ENCODE measurements around the gene DCDC1. TPM values are rescaled to one million over a fixed set of nuclear protein-coding genes. Genes with fewer than 3 reads are reported as not detected.

Gene DCDC1
- polyA plus RNA-seq, 2 of the 4 experiments (the other 2 are of a cell fraction), result 2.8 to 9.5 TPM

GRCh38 chr11:31106968-31107576 is 262.5 kb downstream of the DCDC1 start (continued):
- TF ChIP-seq, protein P1, sequence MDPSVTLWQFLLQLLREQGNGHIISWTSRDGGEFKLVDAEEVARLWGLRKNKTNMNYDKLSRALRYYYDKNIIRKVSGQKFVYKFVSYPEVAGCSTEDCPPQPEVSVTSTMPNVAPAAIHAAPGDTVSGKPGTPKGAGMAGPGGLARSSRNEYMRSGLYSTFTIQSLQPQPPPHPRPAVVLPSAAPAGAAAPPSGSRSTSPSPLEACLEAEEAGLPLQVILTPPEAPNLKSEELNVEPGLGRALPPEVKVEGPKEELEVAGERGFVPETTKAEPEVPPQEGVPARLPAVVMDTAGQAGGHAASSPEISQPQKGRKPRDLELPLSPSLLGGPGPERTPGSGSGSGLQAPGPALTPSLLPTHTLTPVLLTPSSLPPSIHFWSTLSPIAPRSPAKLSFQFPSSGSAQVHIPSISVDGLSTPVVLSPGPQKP (IDR thresholded peaks at IDR 0.05; ENCODE audit: low read depth, low read length), result no peak
- TF ChIP-seq CTCF (IDR thresholded peaks at IDR 0.05) (peak; percentile 79), NR3C1 (IDR thresholded peaks at IDR 0.05) (no peak), SMC3 (IDR thresholded peaks at IDR 0.05) (peak; percentile 63), CHD2 (IDR thresholded peaks at IDR 0.05; ENCODE audit: low read length, partially characterized antibody) (no peak), RAD21 (conservative IDR thresholded peaks at IDR 0.05 in 1 of 2, IDR thresholded peaks at IDR 0.05 in 1 of 2) (peak; percentile 85), ESRRA (IDR thresholded peaks at IDR 0.05; ENCODE audit: borderline replicate concordance, low read length) (no peak)
- TF ChIP-seq, protein P2, sequence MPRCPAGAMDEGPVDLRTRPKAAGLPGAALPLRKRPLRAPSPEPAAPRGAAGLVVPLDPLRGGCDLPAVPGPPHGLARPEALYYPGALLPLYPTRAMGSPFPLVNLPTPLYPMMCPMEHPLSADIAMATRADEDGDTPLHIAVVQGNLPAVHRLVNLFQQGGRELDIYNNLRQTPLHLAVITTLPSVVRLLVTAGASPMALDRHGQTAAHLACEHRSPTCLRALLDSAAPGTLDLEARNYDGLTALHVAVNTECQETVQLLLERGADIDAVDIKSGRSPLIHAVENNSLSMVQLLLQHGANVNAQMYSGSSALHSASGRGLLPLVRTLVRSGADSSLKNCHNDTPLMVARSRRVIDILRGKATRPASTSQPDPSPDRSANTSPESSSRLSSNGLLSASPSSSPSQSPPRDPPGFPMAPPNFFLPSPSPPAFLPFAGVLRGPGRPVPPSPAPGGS (IDR thresholded peaks at IDR 0.05), result no peak

DNA sequence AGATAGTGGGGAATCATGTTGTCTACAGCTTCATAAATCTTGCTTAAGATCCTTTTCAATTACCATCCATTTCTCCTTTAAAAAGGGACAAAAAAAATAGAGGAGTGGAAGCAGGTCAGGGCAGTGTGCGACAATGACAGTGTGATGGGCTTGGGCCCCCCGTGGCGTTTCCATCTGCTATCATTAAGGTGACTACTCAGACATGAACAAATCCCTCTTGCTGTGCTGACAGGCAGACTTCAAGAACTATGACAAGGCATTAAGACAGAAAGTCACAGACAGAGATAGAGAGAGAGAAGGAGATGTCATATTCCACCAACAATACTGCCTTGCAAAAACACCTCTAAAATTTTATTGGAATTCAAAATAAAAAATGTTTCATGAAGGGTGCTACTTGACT is 263.2 kb downstream of the DCDC1 start:
- CTCF ChIA-PET, result interaction anchor here (1.0 to 2.9 kb wide), 16 partner anchors 9 to 1198 kb away, joined by 3 to 21 read pairs (median 7); no protein-coding TSS in a partner anchor
- DNase-seq (ENCODE audit: low read depth in 1 of 2, low spot score in 1 of 2) (no peak), FAIRE-seq (no peak), ATAC-seq (peak in 1 of 2 experiments; percentile 38; a peak in 2 of 6 replicates)
- Histone ChIP-seq H3K9me3 (no peaks in the 10 kb centered on the region), H3K4me2 (no peak overlapping the region), H3K4me3 (no peak overlapping the region), H3K27ac (no peak overlapping the region), H3K4me1 (no peaks in the 10 kb centered on the region)
- 22% methylated on average over 3 of the region's 3 CpGs for WGBS (ENCODE audit: missing lambda C conversion rate)
- TF ChIP-seq, protein P3, sequence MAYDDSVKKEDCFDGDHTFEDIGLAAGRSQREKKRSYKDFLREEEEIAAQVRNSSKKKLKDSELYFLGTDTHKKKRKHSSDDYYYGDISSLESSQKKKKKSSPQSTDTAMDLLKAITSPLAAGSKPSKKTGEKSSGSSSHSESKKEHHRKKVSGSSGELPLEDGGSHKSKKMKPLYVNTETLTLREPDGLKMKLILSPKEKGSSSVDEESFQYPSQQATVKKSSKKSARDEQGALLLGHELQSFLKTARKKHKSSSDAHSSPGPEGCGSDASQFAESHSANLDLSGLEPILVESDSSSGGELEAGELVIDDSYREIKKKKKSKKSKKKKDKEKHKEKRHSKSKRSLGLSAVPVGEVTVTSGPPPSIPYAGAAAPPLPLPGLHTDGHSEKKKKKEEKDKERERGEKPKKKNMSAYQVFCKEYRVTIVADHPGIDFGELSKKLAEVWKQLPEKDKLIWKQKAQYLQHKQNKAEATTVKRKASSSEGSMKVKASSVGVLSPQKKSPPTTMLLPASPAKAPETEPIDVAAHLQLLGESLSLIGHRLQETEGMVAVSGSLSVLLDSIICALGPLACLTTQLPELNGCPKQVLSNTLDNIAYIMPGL (CRISPR knock-in tag; IDR thresholded peaks at IDR 0.05; ENCODE audit: borderline replicate concordance), result no peak
- no peak for TF ChIP-seq PBX3 (IDR thresholded peaks at IDR 0.05)
- TF ChIP-seq CEBPB (IDR thresholded peaks at IDR 0.05), result no peak
- TF ChIP-seq KDM1A (IDR thresholded peaks at IDR 0.05; ENCODE audit: low read depth), result no peak
- TF ChIP-seq ZNF302 (CRISPR knock-in tag; IDR thresholded peaks at IDR 0.05), result no peak
- no peak for TF ChIP-seq TFCP2L1 (CRISPR knock-in tag; IDR thresholded peaks at IDR 0.05)
- TF ChIP-seq SREBF2 (IDR thresholded peaks at IDR 0.05), result no peak
- no peak for TF ChIP-seq ATOH8 (CRISPR knock-in tag; IDR thresholded peaks at IDR 0.05; ENCODE audit: low read depth)
- no peak for TF ChIP-seq MYC (IDR thresholded peaks at IDR 0.05; ENCODE audit: borderline replicate concordance, low read length)
- TF ChIP-seq CBX8 (IDR thresholded peaks at IDR 0.05), result no peak
- TF ChIP-seq MAX (IDR thresholded peaks at IDR 0.05), result no peak
- TF ChIP-seq POLR2A (IDR thresholded peaks at IDR 0.05; ENCODE audit: low read length), result no peak
- TF ChIP-seq CHD2 (IDR thresholded peaks at IDR 0.05; ENCODE audit: low read length, partially characterized antibody), result no peak
- TF ChIP-seq JUN (IDR thresholded peaks at IDR 0.05), result no peak
- TF ChIP-seq ZFP36 (IDR thresholded peaks at IDR 0.05; ENCODE audit: borderline replicate concordance, partially characterized antibody), result no peak
- TF ChIP-seq, protein P1 (IDR thresholded peaks at IDR 0.05; ENCODE audit: low read depth, low read length), result no peak
- TF ChIP-seq ZC3H11A (IDR thresholded peaks at IDR 0.05), result no peak
- POLR2A ChIA-PET, result no interaction called here

All from A549 (cell line).